Hematopoietic multipotent progenitor cell treated with erythropoietin and hydrocortisone succinate and interleukin-3 and kit ligand, for 4 days (in vitro differentiated cells): ENCODE measurements around the gene VAC14.
"Not testable (repeated sequence)": the region's sequence is repeated elsewhere in the genome, so short reads cannot be mapped to it uniquely, and the experiment has no call there.

Experiments used
- DNase-seq: peaks from one replicate; pipeline ENCODE4 v3.0.0-alpha.2; 2015

The VAC14 gene

DNA sequence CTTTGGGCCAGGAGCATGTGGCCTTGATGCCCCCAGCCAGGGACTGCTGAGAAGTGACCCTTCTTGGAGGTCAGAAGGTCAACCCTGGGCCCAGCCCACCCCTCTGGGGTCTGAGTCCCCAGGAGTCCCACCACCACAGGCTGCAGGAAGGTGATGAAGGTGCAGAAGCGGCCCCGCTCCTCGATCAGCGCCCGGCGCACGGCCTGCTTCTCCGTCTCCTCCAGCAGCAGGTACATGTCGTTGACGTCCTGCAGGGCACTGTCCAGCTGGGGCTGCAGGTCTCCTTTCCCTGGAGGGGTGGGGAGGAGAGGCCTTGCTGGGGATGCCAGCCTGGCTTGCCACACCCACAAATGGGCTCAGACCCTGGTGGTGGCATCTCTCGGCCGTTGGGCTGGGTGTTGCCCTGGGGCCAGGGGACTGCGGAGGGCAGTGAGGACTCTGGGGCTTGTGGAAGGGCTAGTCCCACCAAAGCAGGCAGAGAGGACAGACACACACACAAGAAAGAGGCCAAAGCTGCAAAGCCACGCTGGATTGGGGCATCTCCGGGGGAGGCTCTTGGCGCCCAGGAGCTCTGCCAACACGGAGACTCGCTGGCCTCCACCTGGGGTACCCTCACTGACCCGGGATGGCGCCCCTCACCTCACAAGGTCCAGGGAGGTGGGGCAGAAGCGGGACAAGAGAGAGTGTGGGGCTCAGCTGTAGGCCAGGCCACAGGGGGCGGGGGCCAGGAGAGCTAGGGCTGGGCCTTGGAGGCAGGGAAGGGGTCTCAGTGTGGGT lies 122.6 kb downstream of the VAC14 start:
- no peak for DNase-seq

DNA sequence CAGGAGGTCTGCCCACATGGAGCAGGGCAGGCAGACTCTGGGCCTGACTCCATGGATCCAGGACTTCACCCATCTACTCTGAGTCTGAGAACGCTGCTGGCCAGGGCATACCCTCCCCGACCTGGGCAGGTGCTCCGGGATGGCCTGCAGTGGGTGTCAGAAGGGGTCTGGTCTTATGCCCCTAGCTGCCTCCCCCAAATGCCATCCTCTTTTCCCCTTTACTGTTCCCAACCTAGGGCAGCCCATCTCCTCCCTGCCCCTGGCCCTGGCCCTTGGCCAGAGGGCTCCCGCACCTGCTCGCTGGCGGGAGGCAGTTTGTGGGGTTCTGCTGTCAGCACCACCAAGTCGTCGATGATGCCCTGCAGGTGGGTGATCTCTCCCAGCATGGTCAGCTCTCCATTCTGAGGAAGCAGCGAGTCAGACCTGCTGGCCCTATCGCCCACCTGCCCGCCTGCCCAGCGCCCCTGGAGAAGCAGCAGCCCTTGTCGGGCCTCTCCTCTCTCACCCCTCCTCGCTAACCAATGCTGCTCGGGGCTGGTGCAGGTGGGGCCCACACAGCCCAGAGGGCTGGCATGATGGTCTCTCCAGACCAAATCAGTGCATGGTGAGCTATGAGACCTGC lies 123.3 kb downstream of the VAC14 start:
- DNase-seq, result no peak

DNA sequence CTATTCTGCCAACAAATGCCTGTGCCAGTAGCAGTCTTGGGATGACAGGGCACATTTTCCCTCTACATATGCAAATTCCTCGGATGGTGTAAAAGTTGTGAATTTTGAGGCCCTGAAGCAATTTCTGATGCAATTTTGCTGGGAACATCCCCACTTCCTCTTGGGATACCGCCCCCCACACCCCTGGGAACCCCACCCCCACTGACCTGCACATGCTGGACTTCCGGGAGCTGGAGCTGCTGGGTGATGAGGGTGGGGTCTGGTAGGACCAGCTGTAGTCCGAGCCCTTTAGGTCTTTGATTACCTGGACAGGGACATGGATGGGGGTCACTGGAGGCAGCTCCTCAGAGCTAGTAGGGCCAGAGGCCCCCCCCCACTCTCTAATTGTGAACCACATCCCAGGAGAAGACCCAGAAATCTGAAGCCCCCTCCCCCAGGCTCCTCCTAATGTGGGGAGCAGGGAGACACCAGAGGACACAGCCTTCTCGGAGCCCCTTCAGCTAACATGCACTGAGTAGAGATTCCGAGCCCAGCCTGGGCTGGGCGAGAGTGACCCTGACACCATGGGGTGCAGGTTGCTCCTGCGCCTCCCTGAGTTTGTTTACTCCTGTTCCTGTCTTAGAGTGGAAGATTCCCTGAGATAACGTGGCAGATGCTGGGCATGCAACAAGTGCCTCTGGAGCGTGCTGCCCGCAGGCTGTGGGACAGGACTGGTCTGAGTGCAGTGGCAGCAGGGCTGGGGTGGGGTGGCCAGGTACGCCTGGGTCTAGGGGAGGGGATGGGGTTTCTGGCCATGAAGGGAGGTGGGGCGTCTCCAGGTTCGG lies 124.1 kb downstream of the VAC14 start:
- DNase-seq, result no peak

DNA sequence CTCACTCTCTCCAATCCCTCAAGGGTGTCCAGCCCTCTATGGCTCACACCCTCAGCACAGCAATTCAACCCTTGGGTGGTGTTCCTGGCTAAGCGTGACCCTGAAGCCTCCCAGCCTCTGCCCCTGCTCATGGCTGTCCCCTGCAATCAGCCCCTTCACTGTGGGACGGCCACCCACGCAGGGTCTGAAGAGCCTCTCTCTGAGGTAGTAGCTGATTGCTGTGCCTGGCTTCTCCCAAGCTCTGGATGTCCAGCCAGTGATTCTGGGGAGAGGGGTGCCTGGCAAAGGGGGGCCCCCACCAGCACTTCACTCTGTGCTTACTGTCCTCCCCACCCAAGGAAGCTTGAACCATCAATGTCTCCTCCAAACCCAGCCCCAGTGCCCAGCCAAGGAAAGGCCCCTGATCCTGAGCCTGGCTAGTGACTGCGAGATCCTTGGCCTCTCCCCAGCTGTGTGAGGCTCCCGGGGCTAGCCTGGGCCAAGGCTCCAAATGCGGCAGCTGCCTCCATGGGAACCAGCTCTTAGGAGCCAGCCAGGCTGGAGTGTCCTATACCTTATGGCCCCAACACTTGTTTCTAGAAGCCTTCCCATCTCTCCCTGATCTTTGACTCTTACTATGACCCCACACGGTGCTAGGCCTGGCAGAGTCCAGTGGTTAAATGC lies 125.0 kb downstream of the VAC14 start:
- no peak for DNase-seq

DNA sequence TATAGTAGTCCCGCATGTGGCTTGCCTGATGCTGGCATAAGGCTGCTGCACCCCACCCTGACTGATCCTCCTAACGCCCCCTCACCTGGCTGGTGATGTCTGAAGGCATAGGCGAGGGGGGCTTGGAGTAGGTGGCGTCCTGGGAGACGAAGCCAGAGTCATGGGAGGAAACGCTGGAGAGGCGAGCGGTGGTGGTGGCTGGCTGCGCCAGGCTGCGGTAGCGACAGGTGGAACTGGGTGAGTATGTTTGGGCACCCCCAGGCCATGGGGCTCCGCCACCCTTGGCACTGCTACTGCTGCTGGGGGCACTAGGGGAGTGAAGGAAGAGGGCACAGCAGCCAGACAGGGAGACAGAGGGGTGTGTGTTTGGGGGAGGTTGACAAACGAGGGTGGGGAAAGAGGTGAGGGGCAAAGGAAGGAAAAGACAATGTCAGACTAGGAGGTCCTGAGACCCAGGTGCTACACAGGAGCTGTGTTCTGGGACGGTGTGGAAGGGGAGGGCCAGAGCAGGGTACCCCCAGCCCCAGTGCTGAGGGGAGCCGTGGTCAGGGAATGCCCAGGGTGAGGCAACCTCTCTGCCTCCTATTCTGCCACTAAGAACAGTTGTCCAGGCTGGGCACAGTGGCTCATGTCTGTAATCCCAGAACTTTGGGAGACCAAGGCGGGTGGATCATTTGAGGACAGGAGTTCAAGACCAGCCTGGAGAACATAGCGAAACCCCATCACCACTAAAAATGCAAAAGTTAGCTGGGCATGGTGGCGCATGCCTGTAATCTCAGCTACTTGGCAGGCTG lies 126.5 kb downstream of the VAC14 start:
- DNase-seq, result no peak

- not testable (repeated sequence) for DNase-seq
These were observed 130.0 kb downstream of the VAC14 start for GRCh38 chr16:70670938-70671337.

DNA sequence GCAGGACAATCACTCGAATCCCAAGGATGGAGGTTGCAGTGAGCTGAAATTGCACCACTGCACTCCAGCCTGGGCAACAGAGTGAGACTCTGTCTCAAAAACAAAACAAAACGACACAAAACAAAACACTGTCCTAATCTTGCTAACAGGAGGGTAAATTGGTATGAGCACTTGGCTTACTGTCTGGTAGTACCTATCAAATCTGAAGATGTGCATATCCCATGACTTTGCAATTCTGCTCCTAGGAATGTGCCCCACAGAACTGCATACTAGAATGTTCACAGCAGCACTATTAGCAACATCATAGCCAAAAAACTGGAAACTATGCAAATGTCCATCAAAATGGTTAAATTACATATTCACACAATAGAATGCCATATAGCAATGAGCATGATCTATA lies 130.8 kb downstream of the VAC14 start:
- no peak for DNase-seq

DNA sequence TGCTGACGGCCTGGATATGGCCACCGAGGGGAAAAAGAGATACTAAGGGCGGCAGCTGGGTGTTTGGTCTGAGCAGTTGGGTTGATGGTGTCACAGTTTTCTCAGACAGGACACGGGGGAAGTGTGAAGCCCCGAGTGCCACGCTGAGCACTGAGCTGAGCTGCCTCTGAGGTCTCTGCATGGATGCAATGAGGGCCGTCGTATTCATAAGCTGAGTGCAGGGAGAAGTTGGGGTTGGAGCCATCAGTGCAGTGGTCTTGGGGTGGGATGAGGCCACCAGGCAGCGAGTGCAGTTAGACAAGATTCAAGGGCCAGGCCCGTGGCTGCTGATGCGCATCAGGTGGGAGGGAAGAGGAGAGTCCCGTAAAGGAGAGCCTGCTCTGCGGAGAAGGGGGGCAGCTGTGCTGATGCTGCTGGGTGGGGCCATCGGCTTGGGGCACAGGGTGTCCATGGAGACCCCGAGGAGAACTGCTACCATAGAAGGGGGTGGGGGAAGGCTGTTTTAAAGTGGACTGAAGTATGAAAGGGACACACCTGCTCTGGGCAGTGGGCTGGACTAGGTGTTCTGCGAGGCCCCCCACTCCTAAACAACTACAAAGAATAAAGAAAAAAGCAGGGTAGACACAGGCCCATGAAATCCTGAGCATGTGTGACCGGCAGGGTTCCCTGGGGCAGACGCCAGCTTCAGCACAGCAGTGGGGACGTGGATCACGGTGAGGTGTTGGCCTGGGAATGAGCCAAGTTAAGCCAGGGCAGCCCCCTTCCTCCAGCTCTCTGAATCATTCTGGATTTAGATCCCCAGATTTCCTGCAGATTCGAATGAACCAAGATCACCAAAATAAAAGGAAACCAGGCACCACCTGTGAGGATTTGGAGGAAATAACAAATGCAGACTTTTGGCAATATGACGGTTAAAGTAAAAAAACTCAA lies 134.9 kb downstream of the VAC14 start:
- DNase-seq, result no peak

DNA sequence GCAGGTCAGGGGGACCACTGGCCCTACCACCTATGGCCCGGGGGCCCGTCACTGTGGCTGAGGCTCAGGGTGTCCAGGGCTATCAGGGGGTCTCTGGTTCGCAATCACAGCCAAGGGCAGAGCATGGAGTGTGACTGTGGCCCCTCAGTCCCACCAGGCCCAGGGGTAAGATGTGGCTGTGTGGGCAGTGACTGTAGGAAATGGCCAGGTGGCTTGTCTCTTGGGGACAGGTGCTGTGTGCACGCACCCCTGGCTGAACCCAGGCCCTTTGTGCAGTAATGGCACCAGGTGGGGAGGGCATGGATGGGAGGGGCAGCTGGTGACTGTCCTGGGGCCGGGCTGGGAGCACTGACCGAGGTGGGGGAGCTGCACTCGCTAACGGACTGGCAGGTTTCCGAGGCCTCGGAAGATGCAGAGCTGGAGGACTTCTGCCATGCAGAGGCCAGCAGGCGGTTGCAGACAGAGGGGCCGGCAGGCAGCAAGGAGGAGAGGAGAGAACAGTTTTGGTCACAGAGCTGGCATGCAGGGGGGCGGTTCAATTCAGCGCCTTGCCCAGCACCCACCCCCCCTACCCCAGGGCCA lies 135.8 kb downstream of the VAC14 start:
- no peak for DNase-seq

GRCh38 chr16:70664325-70665112 lies 136.4 kb downstream of the VAC14 start:
- no peak for DNase-seq

DNA sequence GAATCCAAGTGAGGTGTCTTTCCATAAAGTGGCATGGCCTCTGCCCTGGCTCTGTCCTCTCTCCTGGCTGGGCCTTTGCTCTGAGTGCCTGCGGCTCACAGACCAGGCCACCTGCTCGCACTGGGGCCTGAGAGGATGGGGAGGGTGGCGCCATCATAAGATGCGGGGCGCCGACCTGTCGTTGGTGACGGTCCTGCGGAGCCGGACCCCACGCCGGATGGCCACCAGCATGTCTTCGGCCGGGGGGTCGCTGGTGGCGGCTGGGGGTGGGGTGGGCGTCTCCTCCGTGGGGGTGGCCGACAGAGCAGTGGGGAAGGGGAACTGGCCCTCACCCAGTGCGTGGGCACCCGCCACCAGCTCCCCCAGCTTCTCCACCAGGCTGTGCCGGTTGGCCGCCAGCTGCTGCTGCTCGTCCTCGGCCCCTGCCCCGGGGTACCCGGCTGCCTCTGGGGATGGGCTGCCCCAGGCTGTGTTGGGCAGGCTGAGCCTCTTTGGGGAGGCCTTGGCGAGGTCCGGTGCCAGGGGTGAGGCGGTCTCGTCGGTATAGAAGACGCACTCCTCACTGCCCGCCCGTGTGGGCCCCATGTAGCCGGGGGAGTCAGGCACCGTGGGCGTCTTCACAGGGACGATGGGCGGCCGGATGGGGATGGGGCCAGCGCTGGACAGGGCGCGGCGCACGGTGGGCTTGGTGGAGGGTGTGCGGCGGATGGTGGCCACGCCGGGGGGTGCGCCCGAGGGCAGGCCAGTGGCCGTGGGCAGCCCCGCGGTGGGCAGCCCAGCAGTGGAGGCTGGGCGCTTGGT lies 137.2 kb downstream of the VAC14 start:
- DNase-seq, result no peak

GRCh38 chr16:70662991-70663523 lies 137.9 kb downstream of the VAC14 start:
- no peak for DNase-seq

- no peak for DNase-seq
These were observed 138.9 kb downstream of the VAC14 start for GRCh38 chr16:70661918-70662641.

DNA sequence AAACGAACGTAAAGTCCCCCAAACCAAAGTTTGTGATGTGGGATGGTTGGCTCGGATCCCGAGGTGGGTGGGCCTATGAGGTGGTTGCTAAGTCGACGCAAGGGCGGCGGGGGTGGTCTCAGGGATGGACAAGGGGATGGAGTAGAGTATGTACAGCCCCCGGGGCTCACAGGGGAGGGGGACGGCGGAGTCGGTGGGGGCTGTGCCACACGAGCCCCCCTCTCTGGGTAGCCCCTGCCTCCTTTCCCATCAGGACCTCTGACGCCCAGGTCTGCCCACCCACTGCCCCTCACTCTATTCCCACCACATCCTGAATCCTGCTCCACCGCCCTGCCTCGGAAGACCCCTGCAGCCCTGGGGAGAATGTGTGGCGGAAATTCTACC lies 139.4 kb downstream of the VAC14 start:
- no peak for DNase-seq

DNA sequence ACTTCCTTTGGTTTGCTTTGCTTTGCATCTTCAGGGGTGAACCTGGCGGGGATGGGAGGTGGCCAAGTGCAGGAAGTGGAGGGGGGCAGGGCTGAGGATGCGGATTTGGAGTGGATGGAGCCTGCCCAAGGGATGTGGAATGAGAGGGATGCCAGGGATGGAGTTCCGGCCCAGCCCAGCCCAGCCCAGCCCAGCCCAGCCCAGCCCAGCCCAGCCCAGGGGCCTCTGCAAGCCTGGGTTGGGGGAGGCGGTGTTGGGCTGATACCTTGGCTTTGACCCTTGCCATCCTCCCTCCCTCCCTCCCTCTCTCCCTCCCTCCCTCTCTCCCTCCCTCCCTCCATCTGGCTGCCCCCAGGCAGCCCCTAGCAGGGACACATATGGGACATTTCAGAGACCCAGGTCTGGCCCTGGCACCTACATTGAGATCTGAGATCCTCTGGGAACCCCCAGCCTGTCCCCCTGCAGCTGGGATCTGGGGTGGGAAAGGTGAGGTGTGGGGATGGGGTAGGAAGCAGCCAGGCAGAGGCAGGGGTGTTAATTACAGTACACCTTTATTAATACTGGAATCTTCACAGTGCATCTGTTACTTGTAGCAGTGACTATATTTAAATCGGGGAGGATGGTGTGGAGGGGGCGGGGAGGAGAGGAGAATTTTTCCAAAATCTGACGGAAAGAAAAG lies 140.1 kb downstream of the VAC14 start:
- DNase-seq, result no peak

- no peak for DNase-seq
These were observed 140.8 kb downstream of the VAC14 start for GRCh38 chr16:70659953-70660671.

GRCh38 chr16:70659546-70659945 lies 141.4 kb downstream of the VAC14 start:
- DNase-seq, result no peak
